Endothelial cell of umbilical vein (primary cell): ENCODE measurements around the gene KRCC1. TPM values are rescaled to one million over a fixed set of nuclear protein-coding genes. Genes with fewer than 3 reads are reported as not detected.

Experiments used
- BruUV-seq: library from RNA; stranded (reverse); fragments of 400-500 nt; replicated peaks from 2 replicates; lab custom pipeline; 2021; lab: Mats Ljungman, UMichigan
- CTCF ChIA-PET: fragments of 300-600, 350-600 bp; sonication (Branson Sonifier 250); formaldehyde crosslinking; loops from one replicate; lab custom pipeline; 2021; ENCODE audit warnings: antibody characterized with exemption, inconsistent platforms; lab: Charles Lee
- POLR2A ChIA-PET: fragments of 300-600, 350-600 bp; sonication (Branson Sonifier 250); formaldehyde crosslinking; loops from one replicate; lab custom pipeline; 2021; ENCODE audit warnings: antibody characterized with exemption, inconsistent platforms; lab: Charles Lee
- DNase-seq: peaks from one replicate; pipeline ENCODE4 v3.0.0-alpha.2; 2011; ENCODE audit warnings: low read depth, low spot score
- FAIRE-seq: peaks from 2 replicates; lab custom pipeline; 2011; peaks lifted over from hg19 to GRCh38; lab: Jason Lieb, UNC
- H2AFZ ChIP-seq: 2 replicates; pipeline ENCODE4 v1.6.0; 2012; ENCODE audit warnings: low read depth, low read length, control low read depth, inconsistent platforms
- H3K27ac ChIP-seq: 2 replicates; pipeline ENCODE4 v1.5.1; 2011; ENCODE audit warnings: low read depth, mild to moderate bottlenecking, control low read depth, low read length, moderate library complexity; ENCODE audit not compliant: insufficient read depth
- H3K27me3 ChIP-seq, 2 experiments: 2 replicates each; pipeline versions ENCODE4 v1.6.0 to v1.6.1; 2011; ENCODE audit warnings: low read length in 2 of 2, mixed read lengths in 1 of 2; ENCODE audit not compliant: control insufficient read depth in 2 of 2, insufficient read depth in 2 of 2
- H3K36me3 ChIP-seq, 2 experiments: 2 replicates in 1 of 2; 3 replicates in 1 of 2; pipeline ENCODE4 v1.5.1; 2011; ENCODE audit warnings: low read length in 2 of 2, mild to moderate bottlenecking in 1 of 2, moderate library complexity in 1 of 2; ENCODE audit not compliant: control insufficient read depth in 2 of 2, insufficient read depth in 2 of 2; ENCODE audit errors: extremely low read depth in 1 of 2
- H3K4me1 ChIP-seq: 3 replicates; pipeline ENCODE4 v1.5.1; 2011; ENCODE audit warnings: mild to moderate bottlenecking, low read length; ENCODE audit not compliant: control insufficient read depth, insufficient read depth; ENCODE audit errors: extremely low read depth
- H3K4me2 ChIP-seq: 2 replicates; pipeline ENCODE4 v1.6.1; 2011; ENCODE audit warnings: low read length, control low read depth, mixed read lengths; ENCODE audit not compliant: insufficient read depth
- H3K4me3 ChIP-seq, 3 experiments: fragments of 200-600 bp in 1 of 3; sonication (generic), shearing (Covaris generic) in 1 of 3; replicated peaks in 1 of 3; 2 replicates each; pipeline ENCODE4 v1.5.1; 2011 to 2016; ENCODE audit warnings: control low read depth in 3 of 3, low read length in 3 of 3, mild to moderate bottlenecking in 2 of 3, inconsistent platforms in 1 of 3, low read depth in 1 of 3, moderate library complexity in 1 of 3; ENCODE audit not compliant: insufficient read depth in 1 of 3
- H3K79me2 ChIP-seq: 2 replicates; pipeline ENCODE4 v1.6.0; 2012; ENCODE audit warnings: low read length, inconsistent platforms; ENCODE audit not compliant: control insufficient read depth, insufficient read depth
- H3K9ac ChIP-seq: replicated peaks from 2 replicates; pipeline ENCODE3; 2011; ENCODE audit warnings: low read length, control low read depth; ENCODE audit not compliant: insufficient read depth; ENCODE audit errors: extremely low read depth
- H3K9me1 ChIP-seq: replicated peaks from 3 replicates; pipeline ENCODE4 v1.6.0; 2011; ENCODE audit warnings: mild to moderate bottlenecking, low read length; ENCODE audit not compliant: control insufficient read depth, insufficient read depth; ENCODE audit errors: extremely low read depth
- H3K9me3 ChIP-seq: replicated peaks from 2 replicates; pipeline ENCODE4 v1.5.1; 2012; ENCODE audit warnings: low read length, inconsistent platforms; ENCODE audit not compliant: control insufficient read depth, insufficient read depth
- H4K20me1 ChIP-seq: replicated peaks from 2 replicates; pipeline ENCODE3; 2011; ENCODE audit warnings: mild to moderate bottlenecking, low read length; ENCODE audit not compliant: control insufficient read depth, insufficient read depth; ENCODE audit errors: extremely low read depth
- CTCF ChIP-seq, 2 donors: IDR thresholded peaks; 1 replicate in 1 of 2; 2 replicates in 1 of 2; pipeline ENCODE4 v1.5.1; 2011; ENCODE audit warnings: low read length in 2 of 2, mild to moderate bottlenecking in 2 of 2, moderate library complexity in 2 of 2, control low read depth in 1 of 2, inconsistent platforms in 1 of 2, low read depth in 1 of 2; ENCODE audit not compliant: insufficient read depth in 1 of 2; ENCODE audit errors: extremely low read depth in 1 of 2
- EZH2 ChIP-seq: IDR thresholded peaks from 2 replicates; pipeline ENCODE4 v1.6.1; 2012; ENCODE audit warnings: borderline replicate concordance, low read depth, mild to moderate bottlenecking, moderate library complexity, low read length, inconsistent platforms; ENCODE audit not compliant: severe bottlenecking
- FOS ChIP-seq: IDR thresholded peaks from 2 replicates; pipeline ENCODE4 v1.6.1; 2011; ENCODE audit warnings: mild to moderate bottlenecking, low read length, moderate library complexity, borderline replicate concordance; ENCODE audit not compliant: insufficient read depth
- GATA2 ChIP-seq: IDR thresholded peaks from 2 replicates; pipeline ENCODE4 v1.7.0; 2011; ENCODE audit warnings: low read depth, mild to moderate bottlenecking, moderate library complexity, mixed read lengths, low read length; ENCODE audit not compliant: insufficient read length, insufficient read depth
- JUN ChIP-seq: IDR thresholded peaks from 2 replicates; pipeline ENCODE4 v1.6.1; 2011; ENCODE audit warnings: borderline replicate concordance, low read depth; ENCODE audit not compliant: insufficient read length, insufficient read depth
- MYC ChIP-seq: IDR thresholded peaks from one replicate; pipeline ENCODE4 v1.6.1; 2011; ENCODE audit warnings: mild to moderate bottlenecking, low read depth, low read length
- POLR2A ChIP-seq: IDR thresholded peaks from 2 replicates; pipeline ENCODE4 v1.6.1; 2012; ENCODE audit warnings: low read depth, mild to moderate bottlenecking, control low read depth, low read length
- POLR2AphosphoS5 ChIP-seq: IDR thresholded peaks from 2 replicates; pipeline ENCODE4 v1.6.1; 2012; ENCODE audit warnings: low read depth, mild to moderate bottlenecking, control low read depth, low read length, moderate library complexity; ENCODE audit not compliant: insufficient read depth
- dilution Hi-C: fragments of 300-500 bp; cut with MboI; formaldehyde crosslinking; loops from one replicate; pipeline ENCODE4 v1.15.0; 2019; ENCODE audit warnings: low sequenced_read_pairs; ENCODE audit not compliant: extremely low pct_ligation_motif_present
- intact Hi-C: fragments of 100-400 bp; cut with micrococcal nuclease; formaldehyde crosslinking; loops from one replicate; pipeline ENCODE4 v1.10.0; 2022
- polyA plus RNA-seq, 4 experiments: library from polyadenylated mRNA; depleted of rRNA in 3 of 4; stranded (reverse) in 3 of 4; unstranded in 1 of 4; fragments of >200 nt; gene quantifications; 2 replicates each; pipeline versions ENCODE4 v1.2.1 to v1.2.3, GENCODE V29; 2011 to 2012; ENCODE audit warnings: missing spikeins in 1 of 4
- total RNA-seq: library from RNA; stranded (reverse); gene quantifications from 2 replicates; pipeline ENCODE4 v1.2.3, GENCODE V29; 2021
- TF ChIP-seq, protein P1 (sequence below): IDR thresholded peaks from 2 replicates; pipeline ENCODE4 v1.6.1; 2011; ENCODE audit not compliant: insufficient read depth, insufficient read length

Gene KRCC1
- total and polyA plus RNA-seq, 2 donors (not counting 3 experiments of a cell fraction or from before 2014, with no cell fraction given) = 7.4 to 15.0 TPM

- H3K79me2 ChIP-seq = no peaks in the 10 kb centered on the region
- no peak overlapping the region for H3K4me2 ChIP-seq
- intact Hi-C loops = no loop called here
- H3K27ac ChIP-seq = no peak overlapping the region
- DNase-seq = no peak
- TF ChIP-seq GATA2 (no peak), POLR2A (no peak), POLR2AphosphoS5 (no peak), JUN (no peak), EZH2 (no peak), MYC (no peak)
- TF ChIP-seq, protein P1, sequence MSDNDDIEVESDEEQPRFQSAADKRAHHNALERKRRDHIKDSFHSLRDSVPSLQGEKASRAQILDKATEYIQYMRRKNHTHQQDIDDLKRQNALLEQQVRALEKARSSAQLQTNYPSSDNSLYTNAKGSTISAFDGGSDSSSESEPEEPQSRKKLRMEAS = no peak
- dilution Hi-C loops = no loop called here
- H3K9me1 ChIP-seq = no peaks in the 10 kb centered on the region
- H4K20me1 ChIP-seq = no peaks in the 10 kb centered on the region
- BruUV-seq = no TSS peak
- H3K36me3 ChIP-seq = no peaks in the 10 kb centered on the region
- H2AFZ ChIP-seq = no peak overlapping the region
- POLR2A ChIA-PET = no interaction called here
- H3K9me3 ChIP-seq = no peaks in the 10 kb centered on the region
- CTCF ChIA-PET = no interaction called here
- no peaks in the 10 kb centered on the region for H3K27me3 ChIP-seq
- FAIRE-seq = no peak
- no peak overlapping the region for H3K4me3 ChIP-seq
- H3K4me1 ChIP-seq = no peaks in the 10 kb centered on the region
- H3K9ac ChIP-seq = no peak overlapping the region
Observed at GRCh38 chr2:87996570-87996969, 59.0 kb downstream of the KRCC1 start.

- no peaks in the 10 kb centered on the region for H3K9me1 ChIP-seq
- H3K36me3 ChIP-seq = no peaks in the 10 kb centered on the region
- DNase-seq = no peak
- H3K27me3 ChIP-seq = no peaks in the 10 kb centered on the region
- TF ChIP-seq JUN (no peak), MYC (no peak), EZH2 (no peak), GATA2 (no peak), POLR2A (no peak), FOS (no peak), POLR2AphosphoS5 (no peak), CTCF (IDR thresholded peaks at IDR 0.05; ENCODE audit: extremely low read depth in 1 of 2, insufficient read depth in 1 of 2, low read depth in 1 of 2, low read length in 2 of 2) (no peak)
- TF ChIP-seq, protein P1 = no peak
- no peak overlapping the region for H2AFZ ChIP-seq
- no peak overlapping the region for H3K27ac ChIP-seq
- intact Hi-C loops (no loop called here), dilution Hi-C loops (no loop called here)
- FAIRE-seq = no peak
- no peaks in the 10 kb centered on the region for H3K4me1 ChIP-seq
- H3K9ac ChIP-seq = no peak overlapping the region
- H3K4me2 ChIP-seq = no peak overlapping the region
- H4K20me1 ChIP-seq = no peaks in the 10 kb centered on the region
- CTCF ChIA-PET = no interaction called here
- no peaks in the 10 kb centered on the region for H3K79me2 ChIP-seq
- no peaks in the 10 kb centered on the region for H3K9me3 ChIP-seq
- POLR2A ChIA-PET = no interaction called here
- no TSS peak for BruUV-seq
- no peak overlapping the region for H3K4me3 ChIP-seq
Observed at GRCh38 chr2:87995756-87996155, 59.8 kb downstream of the KRCC1 start.
